ENCODE results near the gene FBXW8. TPM values are rescaled to one million over a fixed set of nuclear protein-coding genes. Genes with fewer than 3 reads are reported as not detected.

The FBXW8 gene
- total RNA-seq, 1 donor from 2014 or later, result 28.2 TPM

DNA sequence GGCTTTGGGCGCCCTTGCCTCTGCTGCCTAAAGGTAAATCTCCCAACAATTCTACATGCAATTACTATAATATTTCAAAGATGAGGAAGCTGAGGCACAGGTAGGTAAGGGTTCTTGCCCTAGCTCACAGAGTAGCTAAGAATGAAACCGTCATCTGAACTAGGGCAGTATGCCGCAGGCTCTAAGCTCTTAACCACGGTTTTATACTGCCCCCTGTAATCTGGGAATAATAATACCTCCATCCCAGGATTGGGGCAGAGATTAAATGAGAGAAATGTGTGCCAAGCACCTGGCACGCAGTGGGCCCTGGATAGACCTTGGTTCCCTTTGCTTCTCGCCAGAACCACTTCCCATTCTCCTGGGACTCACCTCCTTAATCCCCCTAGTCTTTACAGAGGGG, 28.0 kb upstream of the FBXW8 start:
- TF ChIP-seq, protein P1, sequence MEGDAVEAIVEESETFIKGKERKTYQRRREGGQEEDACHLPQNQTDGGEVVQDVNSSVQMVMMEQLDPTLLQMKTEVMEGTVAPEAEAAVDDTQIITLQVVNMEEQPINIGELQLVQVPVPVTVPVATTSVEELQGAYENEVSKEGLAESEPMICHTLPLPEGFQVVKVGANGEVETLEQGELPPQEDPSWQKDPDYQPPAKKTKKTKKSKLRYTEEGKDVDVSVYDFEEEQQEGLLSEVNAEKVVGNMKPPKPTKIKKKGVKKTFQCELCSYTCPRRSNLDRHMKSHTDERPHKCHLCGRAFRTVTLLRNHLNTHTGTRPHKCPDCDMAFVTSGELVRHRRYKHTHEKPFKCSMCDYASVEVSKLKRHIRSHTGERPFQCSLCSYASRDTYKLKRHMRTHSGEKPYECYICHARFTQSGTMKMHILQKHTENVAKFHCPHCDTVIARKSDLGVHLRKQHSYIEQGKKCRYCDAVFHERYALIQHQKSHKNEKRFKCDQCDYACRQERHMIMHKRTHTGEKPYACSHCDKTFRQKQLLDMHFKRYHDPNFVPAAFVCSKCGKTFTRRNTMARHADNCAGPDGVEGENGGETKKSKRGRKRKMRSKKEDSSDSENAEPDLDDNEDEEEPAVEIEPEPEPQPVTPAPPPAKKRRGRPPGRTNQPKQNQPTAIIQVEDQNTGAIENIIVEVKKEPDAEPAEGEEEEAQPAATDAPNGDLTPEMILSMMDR (conservative IDR thresholded peaks at IDR 0.05), result peak; percentile 58
- no peaks in the 10 kb centered on the region for H3K9me3 Mint-ChIP-seq
- peaks cover 78% of the 10 kb centered on the region for H3K27me3 Mint-ChIP-seq
- H3K4me1 Mint-ChIP-seq (ENCODE audit: unreplicated experiment), result peaks cover 24% of the 10 kb centered on the region
- H3K4me3 Mint-ChIP-seq, result peak overlapping the region; percentile 84
- no peaks in the 10 kb centered on the region for H3K36me3 Mint-ChIP-seq
- no peak for DNase-seq (ENCODE audit: extremely low spot score, unreplicated experiment)
- H3K27ac Mint-ChIP-seq, result no peak overlapping the region

DNA sequence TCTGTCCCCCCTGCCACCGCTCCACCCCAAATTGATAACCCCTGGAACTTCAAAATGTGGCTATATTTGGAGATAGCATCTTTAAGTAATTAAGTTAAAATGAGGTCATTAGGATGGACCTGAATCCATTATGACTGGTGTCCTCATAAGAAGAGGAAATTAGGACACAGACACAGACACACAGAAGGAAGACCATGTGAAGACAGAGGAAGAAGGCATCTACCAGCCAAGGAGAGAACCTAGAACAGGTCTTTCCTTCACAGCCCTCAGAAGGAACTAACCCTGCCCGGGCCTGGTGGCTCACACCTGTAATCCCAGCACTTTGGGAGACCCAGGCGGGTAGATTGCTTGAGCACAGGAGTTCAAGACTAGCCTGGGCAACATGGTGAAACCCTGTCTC, 25.9 kb upstream of the FBXW8 start:
- Mint-ChIP-seq H3K27me3 (peaks cover 64% of the 10 kb centered on the region), H3K4me1 (ENCODE audit: unreplicated experiment) (peaks cover 12% of the 10 kb centered on the region), H3K9me3 (no peaks in the 10 kb centered on the region), H3K27ac (no peak overlapping the region), H3K4me3 (no peak overlapping the region), H3K36me3 (no peaks in the 10 kb centered on the region)
- no peak for DNase-seq (ENCODE audit: extremely low spot score, unreplicated experiment)
- TF ChIP-seq, protein P1 (conservative IDR thresholded peaks at IDR 0.05), result no peak

GRCh38 chr12:116885491-116885890, 25.3 kb upstream of the FBXW8 start:
- peaks cover 58% of the 10 kb centered on the region for H3K27me3 Mint-ChIP-seq
- no peaks in the 10 kb centered on the region for H3K36me3 Mint-ChIP-seq

DNA sequence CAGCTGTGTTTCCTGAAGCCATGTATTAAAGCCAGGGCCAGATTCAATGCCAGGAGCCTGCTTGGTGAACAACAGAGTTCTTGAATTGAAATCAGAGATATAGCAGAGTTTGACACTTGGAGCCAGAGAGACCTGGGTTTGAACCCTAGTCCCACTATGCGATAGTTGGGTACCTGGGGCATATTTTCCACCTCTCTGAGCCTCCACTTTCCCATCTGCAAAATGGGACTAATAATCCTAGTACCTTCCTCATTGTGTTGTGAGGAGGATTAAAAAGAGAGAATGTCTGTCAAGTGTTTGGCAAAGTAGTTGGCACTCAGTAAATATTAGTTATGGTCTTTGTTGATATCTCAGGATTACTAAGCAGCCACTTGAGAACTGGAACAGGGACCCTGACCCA, 23.5 kb upstream of the FBXW8 start:
- Mint-ChIP-seq H3K4me1 (ENCODE audit: unreplicated experiment) (no peaks in the 10 kb centered on the region), H3K4me3 (no peak overlapping the region), H3K27ac (no peak overlapping the region), H3K9me3 (no peaks in the 10 kb centered on the region), H3K36me3 (no peaks in the 10 kb centered on the region), H3K27me3 (peaks cover 47% of the 10 kb centered on the region)
- DNase-seq (ENCODE audit: extremely low spot score, unreplicated experiment), result no peak
- TF ChIP-seq, protein P1 (conservative IDR thresholded peaks at IDR 0.05), result no peak

More at GRCh38 chr12:116885491-116885890, 25.3 kb upstream of the FBXW8 start:
- no peak for DNase-seq (ENCODE audit: extremely low spot score, unreplicated experiment)
- peaks cover 6% of the 10 kb centered on the region for H3K4me1 Mint-ChIP-seq (ENCODE audit: unreplicated experiment)
- H3K9me3 Mint-ChIP-seq, result no peaks in the 10 kb centered on the region
- no peak overlapping the region for H3K27ac Mint-ChIP-seq
- TF ChIP-seq, protein P1 (conservative IDR thresholded peaks at IDR 0.05), result no peak
- no peak overlapping the region for H3K4me3 Mint-ChIP-seq

GRCh38 chr12:116887897-116888296, 22.9 kb upstream of the FBXW8 start:
- TF ChIP-seq, protein P1 (conservative IDR thresholded peaks at IDR 0.05), result no peak
- Mint-ChIP-seq H3K4me3 (no peak overlapping the region), H3K27ac (no peak overlapping the region), H3K27me3 (peaks cover 43% of the 10 kb centered on the region), H3K36me3 (no peaks in the 10 kb centered on the region), H3K4me1 (ENCODE audit: unreplicated experiment) (no peaks in the 10 kb centered on the region), H3K9me3 (no peaks in the 10 kb centered on the region)
- no peak for DNase-seq (ENCODE audit: extremely low spot score, unreplicated experiment)

DNA sequence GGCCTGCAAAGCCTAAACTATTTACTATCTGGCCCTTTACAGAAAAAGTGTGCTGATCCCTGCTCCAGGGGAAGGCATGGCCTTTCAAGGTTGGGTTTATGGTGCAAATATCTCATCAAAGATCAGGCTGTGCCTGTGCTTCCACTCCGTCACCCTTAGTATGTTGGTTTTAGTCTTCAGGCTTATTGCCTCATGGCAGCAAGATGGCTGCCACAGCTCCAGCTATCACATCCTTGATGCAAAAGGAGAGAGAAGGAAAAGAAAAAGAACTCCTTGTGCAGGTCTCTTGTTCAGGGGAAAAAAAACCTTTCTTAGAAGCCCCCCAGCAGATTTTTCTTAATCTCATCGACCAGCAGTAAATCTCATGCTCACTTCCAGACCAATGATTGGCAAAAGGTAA, 20.4 kb upstream of the FBXW8 start:
- Mint-ChIP-seq H3K36me3 (no peaks in the 10 kb centered on the region), H3K27ac (no peak overlapping the region), H3K27me3 (peaks cover 26% of the 10 kb centered on the region), H3K4me3 (no peak overlapping the region), H3K9me3 (no peaks in the 10 kb centered on the region), H3K4me1 (ENCODE audit: unreplicated experiment) (no peaks in the 10 kb centered on the region)
- TF ChIP-seq, protein P1 (conservative IDR thresholded peaks at IDR 0.05), result no peak
- DNase-seq (ENCODE audit: extremely low spot score, unreplicated experiment), result no peak
